Astrocyte (in vitro differentiated cells and primary cell): ENCODE data around the gene SDSL. TPM values are rescaled to one million over a fixed set of nuclear protein-coding genes. Genes with fewer than 3 reads are reported as not detected.

Experiments
- DNase-seq: peaks from one replicate; pipeline ENCODE4 v3.0.0-alpha.2; 2010; ENCODE audit warnings: low read depth
- FAIRE-seq: peaks from 2 replicates; lab custom pipeline; 2011; peaks lifted over from hg19 to GRCh38; lab: Jason Lieb, UNC
- H2AFZ ChIP-seq: 2 replicates; pipeline ENCODE4 v1.6.0; 2012; ENCODE audit warnings: low read depth, low read length, inconsistent platforms
- H3K27ac ChIP-seq: 2 replicates; pipeline ENCODE4 v1.5.1; 2011; ENCODE audit warnings: low read depth, low read length, inconsistent platforms
- H3K27me3 ChIP-seq: 2 replicates; pipeline ENCODE4 v1.6.0; 2011; ENCODE audit warnings: low read length, inconsistent platforms; ENCODE audit not compliant: insufficient read depth
- H3K36me3 ChIP-seq: 2 replicates; pipeline ENCODE4 v1.5.1; 2011; ENCODE audit warnings: low read length, inconsistent platforms; ENCODE audit not compliant: insufficient read depth
- H3K4me1 ChIP-seq: 2 replicates; pipeline ENCODE4 v1.5.1; 2011; ENCODE audit warnings: low read length, inconsistent platforms; ENCODE audit not compliant: insufficient read depth
- H3K4me2 ChIP-seq: 2 replicates; pipeline ENCODE4 v1.6.0; 2012; ENCODE audit warnings: low read length, inconsistent platforms
- H3K4me3 ChIP-seq: 2 replicates; pipeline ENCODE4 v1.5.1; 2011; ENCODE audit warnings: low read depth, mild to moderate bottlenecking, low read length, inconsistent platforms; ENCODE audit not compliant: insufficient read depth
- H3K79me2 ChIP-seq: 2 replicates; pipeline ENCODE4 v1.6.0; 2012; ENCODE audit warnings: mild to moderate bottlenecking, low read length, inconsistent platforms; ENCODE audit not compliant: insufficient read depth
- H3K9ac ChIP-seq: 2 replicates; pipeline ENCODE4 v1.6.0; 2012; ENCODE audit warnings: mild to moderate bottlenecking, low read length, inconsistent platforms
- H3K9me3 ChIP-seq: 2 replicates; pipeline ENCODE4 v1.5.1; 2012; ENCODE audit warnings: low read depth, mild to moderate bottlenecking, low read length, inconsistent platforms; ENCODE audit not compliant: insufficient read depth
- H4K20me1 ChIP-seq: 2 replicates; pipeline ENCODE4 v1.6.0; 2012; ENCODE audit warnings: low read length, inconsistent platforms; ENCODE audit not compliant: insufficient read depth
- H3K27ac Mint-ChIP-seq: one replicate; pipeline ENCODE4 v1.8.0; 2021; ENCODE audit warnings: mild to moderate bottlenecking, mixed read lengths; ENCODE audit not compliant: unreplicated experiment
- H3K27me3 Mint-ChIP-seq: one replicate; pipeline ENCODE4 v1.8.0; 2021; ENCODE audit warnings: low read depth, mixed read lengths; ENCODE audit not compliant: unreplicated experiment
- H3K36me3 Mint-ChIP-seq: one replicate; pipeline ENCODE4 v1.8.0; 2021; ENCODE audit warnings: low read depth, mixed read lengths; ENCODE audit not compliant: unreplicated experiment
- H3K4me1 Mint-ChIP-seq: one replicate; pipeline ENCODE4 v1.8.0; 2021; ENCODE audit warnings: low read depth, mixed read lengths; ENCODE audit not compliant: unreplicated experiment
- H3K4me3 Mint-ChIP-seq: one replicate; pipeline ENCODE4 v1.8.0; 2021; ENCODE audit warnings: mild to moderate bottlenecking, moderate library complexity, mixed read lengths; ENCODE audit not compliant: unreplicated experiment
- H3K9me3 Mint-ChIP-seq: one replicate; pipeline ENCODE4 v1.8.0; 2021; ENCODE audit warnings: mild to moderate bottlenecking, mixed read lengths; ENCODE audit not compliant: unreplicated experiment
- EZH2 ChIP-seq: IDR thresholded peaks from 2 replicates; pipeline ENCODE4 v1.6.1; 2012; ENCODE audit warnings: mild to moderate bottlenecking, low read length, inconsistent platforms; ENCODE audit not compliant: insufficient read depth
- total RNA-seq: library from RNA; stranded (reverse); gene quantifications from 2 replicates; pipeline ENCODE4 v1.2.1, GENCODE V29; 2021
- TF ChIP-seq, protein P1 (sequence below): IDR thresholded peaks from 2 replicates; pipeline ENCODE4 v1.5.1; 2011; ENCODE audit warnings: low read depth, mild to moderate bottlenecking, inconsistent platforms, low read length, moderate library complexity; ENCODE audit not compliant: insufficient read depth

The SDSL gene
- total RNA-seq, 1 donor from 2014 or later: 9.5 TPM

GRCh38 chr12:113467502-113468364 lies 45.6 kb downstream of the SDSL start:
- Histone ChIP-seq H3K27ac (no peak overlapping the region), H4K20me1 (peaks cover 5% of the 10 kb centered on the region), H3K79me2 (no peaks in the 10 kb centered on the region), H3K9ac (no peak overlapping the region), H3K27me3 (peaks cover 91% of the 10 kb centered on the region), H3K4me2 (peak overlapping the region; percentile 68), H3K9me3 (peaks cover 5% of the 10 kb centered on the region), H2AFZ (no peak overlapping the region), H3K36me3 (no peaks in the 10 kb centered on the region), H3K4me3 (no peak overlapping the region), H3K4me1 (peaks cover 3% of the 10 kb centered on the region)
- H3K9me3 Mint-ChIP-seq: peaks cover 12% of the 10 kb centered on the region
- peak overlapping the region; percentile 41 for H3K27ac Mint-ChIP-seq
- TF ChIP-seq, protein P1, sequence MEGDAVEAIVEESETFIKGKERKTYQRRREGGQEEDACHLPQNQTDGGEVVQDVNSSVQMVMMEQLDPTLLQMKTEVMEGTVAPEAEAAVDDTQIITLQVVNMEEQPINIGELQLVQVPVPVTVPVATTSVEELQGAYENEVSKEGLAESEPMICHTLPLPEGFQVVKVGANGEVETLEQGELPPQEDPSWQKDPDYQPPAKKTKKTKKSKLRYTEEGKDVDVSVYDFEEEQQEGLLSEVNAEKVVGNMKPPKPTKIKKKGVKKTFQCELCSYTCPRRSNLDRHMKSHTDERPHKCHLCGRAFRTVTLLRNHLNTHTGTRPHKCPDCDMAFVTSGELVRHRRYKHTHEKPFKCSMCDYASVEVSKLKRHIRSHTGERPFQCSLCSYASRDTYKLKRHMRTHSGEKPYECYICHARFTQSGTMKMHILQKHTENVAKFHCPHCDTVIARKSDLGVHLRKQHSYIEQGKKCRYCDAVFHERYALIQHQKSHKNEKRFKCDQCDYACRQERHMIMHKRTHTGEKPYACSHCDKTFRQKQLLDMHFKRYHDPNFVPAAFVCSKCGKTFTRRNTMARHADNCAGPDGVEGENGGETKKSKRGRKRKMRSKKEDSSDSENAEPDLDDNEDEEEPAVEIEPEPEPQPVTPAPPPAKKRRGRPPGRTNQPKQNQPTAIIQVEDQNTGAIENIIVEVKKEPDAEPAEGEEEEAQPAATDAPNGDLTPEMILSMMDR: no peak
- TF ChIP-seq EZH2: peak; percentile 79
- H3K4me1 Mint-ChIP-seq: no peaks in the 10 kb centered on the region
- H3K27me3 Mint-ChIP-seq: peaks cover 63% of the 10 kb centered on the region
- FAIRE-seq (no peak), DNase-seq (no peak)
- peaks cover 5% of the 10 kb centered on the region for H3K36me3 Mint-ChIP-seq
- H3K4me3 Mint-ChIP-seq: no peak overlapping the region

DNA sequence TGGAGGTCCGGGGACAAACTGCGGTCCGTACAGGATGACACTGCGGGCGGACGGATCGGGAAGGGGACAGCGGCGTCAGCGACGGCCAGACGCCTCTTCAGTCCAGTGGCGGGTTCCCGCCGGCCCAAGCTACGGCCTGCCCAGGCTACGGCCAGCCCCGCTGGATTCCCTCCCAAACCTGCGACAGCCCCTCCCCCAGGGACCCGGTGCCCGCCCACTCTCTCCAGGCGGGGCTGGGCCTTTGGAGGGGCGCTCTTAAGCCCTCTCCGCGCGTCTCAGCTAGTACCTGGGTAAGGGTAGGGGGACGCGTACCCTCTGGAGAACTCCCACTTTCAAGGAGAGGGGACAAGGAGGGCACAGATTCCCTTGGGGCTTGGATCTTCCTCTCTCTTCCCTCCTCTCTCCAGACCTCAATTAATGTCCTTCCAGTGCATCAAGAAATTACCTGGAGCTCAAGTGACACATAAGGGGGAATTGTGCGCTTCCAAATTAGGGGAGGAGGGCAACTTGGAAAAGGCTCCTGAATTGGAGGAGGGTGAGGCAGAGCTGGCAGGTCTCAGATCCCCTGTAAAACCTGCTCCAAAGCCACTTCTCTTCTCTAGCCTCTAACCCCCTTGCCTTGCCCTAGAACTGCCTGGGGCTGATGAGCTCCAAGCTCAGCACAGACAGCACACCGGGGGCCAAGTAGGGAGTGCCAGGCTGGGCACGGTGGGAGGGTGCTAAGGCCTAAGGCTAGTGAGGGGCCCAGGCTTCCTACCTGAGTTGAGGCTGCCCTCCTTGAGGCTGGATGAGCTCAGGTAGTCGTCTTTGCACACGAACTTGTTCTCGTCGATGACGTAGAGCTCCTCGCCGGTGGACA lies 46.4 kb downstream of the SDSL start:
- DNase-seq: no peak
- H3K36me3 Mint-ChIP-seq: peaks cover 5% of the 10 kb centered on the region
- no peak overlapping the region for H3K4me3 Mint-ChIP-seq
- no peak for FAIRE-seq
- Histone ChIP-seq H3K36me3 (no peaks in the 10 kb centered on the region), H3K9me3 (peaks cover 5% of the 10 kb centered on the region), H3K27ac (no peak overlapping the region), H3K9ac (no peak overlapping the region), H4K20me1 (peaks cover 12% of the 10 kb centered on the region), H3K79me2 (no peaks in the 10 kb centered on the region), H3K27me3 (peaks cover 92% of the 10 kb centered on the region), H2AFZ (no peak overlapping the region), H3K4me1 (peaks cover 3% of the 10 kb centered on the region), H3K4me3 (no peak overlapping the region), H3K4me2 (no peak overlapping the region)
- H3K4me1 Mint-ChIP-seq: no peaks in the 10 kb centered on the region
- H3K27me3 Mint-ChIP-seq: peaks cover 69% of the 10 kb centered on the region
- no peak overlapping the region for H3K27ac Mint-ChIP-seq
- peaks cover 16% of the 10 kb centered on the region for H3K9me3 Mint-ChIP-seq
- TF ChIP-seq, protein P1: no peak
- TF ChIP-seq EZH2: peak; percentile 16
